ENCODE data around the gene CBFA2T2. TPM values are rescaled to one million over a fixed set of nuclear protein-coding genes. Genes with fewer than 3 reads are reported as not detected.

Gene CBFA2T2
- polyA plus RNA-seq, 1 donor (not counting 4 experiments of a cell fraction or from before 2014, with no cell fraction given) = 6.8 TPM

DNA sequence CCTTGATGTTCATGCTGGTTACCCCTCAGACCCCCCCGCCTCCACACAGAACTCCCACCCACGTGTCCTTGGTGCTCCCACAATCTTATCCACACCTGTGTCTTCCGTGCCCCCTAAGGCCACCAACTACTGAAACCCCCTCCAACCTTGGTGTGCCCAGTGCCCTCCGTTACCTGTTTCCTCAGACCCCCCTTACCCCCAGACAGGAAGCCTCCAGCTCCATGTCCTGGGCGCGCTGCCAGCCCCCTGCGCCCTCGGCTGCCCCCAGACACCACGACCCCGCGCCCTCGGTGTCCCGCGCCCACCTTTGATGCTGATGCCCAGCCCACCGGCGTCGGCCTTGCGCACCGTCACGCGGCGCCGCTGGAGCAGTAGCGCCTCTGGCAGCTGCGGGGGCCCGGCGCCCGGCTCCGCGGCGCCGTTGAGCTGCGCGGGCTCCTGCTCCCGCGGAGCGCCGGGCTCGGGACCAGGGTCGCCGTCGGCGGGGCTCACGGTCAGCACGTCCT is 46.8 kb upstream of the CBFA2T2 start:
- Histone ChIP-seq H3K4me2 (ENCODE audit: control insufficient read depth, extremely low read depth, insufficient read depth, low read depth, low read length) (peak overlapping the region; percentile 66), H4K20me1 (ENCODE audit: control insufficient read depth, extremely low read depth, insufficient read depth, low read length) (no peaks in the 10 kb centered on the region), H3K27me3 (ENCODE audit: control insufficient read depth, extremely low read depth, insufficient read depth, low read length) (peaks cover 7% of the 10 kb centered on the region), H3K9me1 (ENCODE audit: control insufficient read depth, extremely low read depth, insufficient read depth, low read length) (no peaks in the 10 kb centered on the region), H3K4me3 (ENCODE audit: control insufficient read depth in 2 of 3, extremely low read depth in 1 of 3, insufficient read depth in 2 of 3, low read depth in 1 of 3, low read length in 3 of 3) (peak overlapping the region; percentile 49 to 70 (median 50)), H3K79me2 (ENCODE audit: control insufficient read depth, insufficient read depth, low read length) (no peaks in the 10 kb centered on the region), H3K36me3 (ENCODE audit: control insufficient read depth in 2 of 2, extremely low read depth in 1 of 2, insufficient read depth in 2 of 2, low read length in 2 of 2) (peaks cover 0 to 1% of the 10 kb centered on the region in 2 experiments), H3K9me3 (ENCODE audit: control insufficient read depth, low read depth, low read length) (no peaks in the 10 kb centered on the region), H3K4me1 (ENCODE audit: control insufficient read depth, extremely low read depth, insufficient read depth, low read length) (peaks cover 4% of the 10 kb centered on the region), H3K27ac (ENCODE audit: control insufficient read depth, insufficient read depth, low read length) (no peak overlapping the region), H2AFZ (ENCODE audit: control insufficient read depth, low read length) (peak overlapping the region; percentile 46), H3K9ac (ENCODE audit: control insufficient read depth, extremely low read depth, insufficient read depth, low read length) (peak overlapping the region; percentile 15)
- FAIRE-seq (no peak), DNase-seq (ENCODE audit: low read depth, low spot score) (no peak)
- TF ChIP-seq EZH2 (IDR thresholded peaks at IDR 0.05; ENCODE audit: low read length) = no peak
- TF ChIP-seq, protein P1, sequence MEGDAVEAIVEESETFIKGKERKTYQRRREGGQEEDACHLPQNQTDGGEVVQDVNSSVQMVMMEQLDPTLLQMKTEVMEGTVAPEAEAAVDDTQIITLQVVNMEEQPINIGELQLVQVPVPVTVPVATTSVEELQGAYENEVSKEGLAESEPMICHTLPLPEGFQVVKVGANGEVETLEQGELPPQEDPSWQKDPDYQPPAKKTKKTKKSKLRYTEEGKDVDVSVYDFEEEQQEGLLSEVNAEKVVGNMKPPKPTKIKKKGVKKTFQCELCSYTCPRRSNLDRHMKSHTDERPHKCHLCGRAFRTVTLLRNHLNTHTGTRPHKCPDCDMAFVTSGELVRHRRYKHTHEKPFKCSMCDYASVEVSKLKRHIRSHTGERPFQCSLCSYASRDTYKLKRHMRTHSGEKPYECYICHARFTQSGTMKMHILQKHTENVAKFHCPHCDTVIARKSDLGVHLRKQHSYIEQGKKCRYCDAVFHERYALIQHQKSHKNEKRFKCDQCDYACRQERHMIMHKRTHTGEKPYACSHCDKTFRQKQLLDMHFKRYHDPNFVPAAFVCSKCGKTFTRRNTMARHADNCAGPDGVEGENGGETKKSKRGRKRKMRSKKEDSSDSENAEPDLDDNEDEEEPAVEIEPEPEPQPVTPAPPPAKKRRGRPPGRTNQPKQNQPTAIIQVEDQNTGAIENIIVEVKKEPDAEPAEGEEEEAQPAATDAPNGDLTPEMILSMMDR (optimal IDR thresholded peaks at IDR 0.05 in 1 of 3, IDR thresholded peaks at IDR 0.05 in 1 of 3, conservative IDR thresholded peaks at IDR 0.05 in 1 of 3; ENCODE audit: extremely low read depth in 1 of 3, insufficient read depth in 2 of 3, low read length in 3 of 3) = no peak
- dilution Hi-C loops (cut with MboI; ENCODE audit: extremely low pct_ligation_motif_present, low sequenced_read_pairs) = no loop called here

DNA sequence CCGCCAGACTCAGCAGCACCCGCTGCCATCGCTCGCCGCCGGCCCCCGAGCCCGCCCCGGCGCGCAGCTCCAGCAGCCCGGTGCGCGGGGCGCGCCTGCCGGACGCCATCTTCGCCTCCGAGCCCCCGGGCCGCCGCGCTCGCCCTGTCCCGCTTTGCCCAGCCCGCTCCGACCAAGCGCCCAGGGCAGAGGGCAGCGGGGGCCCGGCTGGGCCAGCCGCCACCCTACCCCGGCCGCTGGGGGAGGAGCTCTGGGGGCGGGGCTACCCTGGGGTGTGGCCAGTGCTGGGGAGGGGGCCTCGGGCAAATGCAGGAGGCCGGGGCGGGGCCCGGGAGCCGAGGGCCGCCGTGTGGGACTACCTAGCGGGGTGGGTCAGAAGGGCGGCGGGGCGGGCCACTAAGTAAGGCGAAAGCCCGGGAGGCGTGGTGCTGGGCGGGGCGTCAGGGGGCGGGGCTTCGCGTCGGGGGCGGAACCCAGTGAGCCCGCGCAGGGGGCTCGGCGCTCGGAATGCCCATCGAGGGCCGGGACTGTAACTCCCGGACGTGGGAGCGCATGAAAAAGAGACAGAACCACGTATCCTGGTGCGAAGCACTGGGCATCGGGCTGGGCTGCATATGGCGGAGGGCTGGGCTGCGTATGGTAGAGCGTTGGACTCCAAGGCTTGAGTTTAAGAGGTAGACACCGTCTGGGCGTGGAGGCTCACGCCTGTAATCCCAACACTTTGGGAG is 46.2 kb upstream of the CBFA2T2 start, which contains the start of gene SNTA1:
Gene SNTA1, minus strand, starts transcription at position 252 of the 728 bp plus-strand sequence. Its CDS starts 143 bp downstream, at position 109.
- no peaks in the 10 kb centered on the region for H4K20me1 ChIP-seq (ENCODE audit: control insufficient read depth, extremely low read depth, insufficient read depth, low read length)
- peak within 1 kb of the TSS; percentile 49 to 86 (median 70) for H3K4me3 ChIP-seq (ENCODE audit: control insufficient read depth in 2 of 3, extremely low read depth in 1 of 3, insufficient read depth in 2 of 3, low read depth in 1 of 3, low read length in 3 of 3)
- H3K27me3 ChIP-seq (ENCODE audit: control insufficient read depth, extremely low read depth, insufficient read depth, low read length) = peaks cover 7% of the 10 kb centered on the region
- H3K9me1 ChIP-seq (ENCODE audit: control insufficient read depth, extremely low read depth, insufficient read depth, low read length) = no peaks in the 10 kb centered on the region
- DNase-seq (ENCODE audit: low read depth, low spot score) = no peak
- no peaks in the 10 kb centered on the region for H3K9me3 ChIP-seq (ENCODE audit: control insufficient read depth, low read depth, low read length)
- H3K27ac ChIP-seq (ENCODE audit: control insufficient read depth, insufficient read depth, low read length) = no peak within 1 kb of the TSS
- H3K4me1 ChIP-seq (ENCODE audit: control insufficient read depth, extremely low read depth, insufficient read depth, low read length) = peaks cover 4% of the 10 kb centered on the region
- FAIRE-seq = no peak
- H3K36me3 ChIP-seq (ENCODE audit: control insufficient read depth in 2 of 2, extremely low read depth in 1 of 2, insufficient read depth in 2 of 2, low read length in 2 of 2) = no peaks in the 10 kb centered on the region
- no peak for TF ChIP-seq EZH2 (IDR thresholded peaks at IDR 0.05; ENCODE audit: low read length)
- TF ChIP-seq, protein P1 (optimal IDR thresholded peaks at IDR 0.05 in 1 of 3, IDR thresholded peaks at IDR 0.05 in 1 of 3, conservative IDR thresholded peaks at IDR 0.05 in 1 of 3; ENCODE audit: extremely low read depth in 1 of 3, insufficient read depth in 2 of 3, low read length in 3 of 3) = no peak
- H2AFZ ChIP-seq (ENCODE audit: control insufficient read depth, low read length) = peak within 1 kb of the TSS; percentile 95
- peak within 1 kb of the TSS; percentile 83 for H3K4me2 ChIP-seq (ENCODE audit: control insufficient read depth, extremely low read depth, insufficient read depth, low read depth, low read length)
- H3K9ac ChIP-seq (ENCODE audit: control insufficient read depth, extremely low read depth, insufficient read depth, low read length) = peak within 1 kb of the TSS; percentile 52
- dilution Hi-C loops (cut with MboI; ENCODE audit: extremely low pct_ligation_motif_present, low sequenced_read_pairs) = no loop called here
- no peaks in the 10 kb centered on the region for H3K79me2 ChIP-seq (ENCODE audit: control insufficient read depth, insufficient read depth, low read length)

All from keratinocyte (primary cell).